SK-N-SH (cell line): Measurements from ENCODE around the gene E2F3. TPM values are rescaled to one million over a fixed set of nuclear protein-coding genes. Genes with fewer than 3 reads are reported as not detected.

Experiments
- CTCF ChIA-PET: fragments of 300-600, 350-600 bp; formaldehyde crosslinking; extraction: SDS; loops from one replicate; lab custom pipeline; 2021; lab: Yijun Ruan, JAX
- POLR2A ChIA-PET: fragments of 350-600 bp; sonication (Branson Sonifier 250); formaldehyde crosslinking; extraction: SDS; loops from one replicate; lab custom pipeline; 2020; ENCODE audit warnings: antibody characterized with exemption, inconsistent platforms; lab: Yijun Ruan, JAX
- DNase-seq: peaks from one replicate; pipeline ENCODE4 v3.0.0; 2012
- H2AFZ ChIP-seq: fragments of 200-600 bp; sonication (generic); 2 replicates; pipeline ENCODE4 v1.8.1; 2016; ENCODE audit warnings: antibody characterized with exemption, mild to moderate bottlenecking, low read depth
- H3F3A ChIP-seq: fragments of 200-600 bp; sonication (generic); replicated peaks from 2 replicates; pipeline ENCODE3; 2016; ENCODE audit warnings: antibody characterized with exemption, mild to moderate bottlenecking; ENCODE audit not compliant: insufficient read depth
- H3K27ac ChIP-seq, 2 experiments: fragments of 200-500 bp in 1 of 2; fragments of 200-600 bp in 1 of 2; sonication (Bioruptor generic) in 1 of 2; sonication (generic), shearing (Covaris generic) in 1 of 2; 2 replicates each; pipeline versions ENCODE4 v1.5.1 to v1.6.1; 2014 to 2016; ENCODE audit warnings: low read depth in 2 of 2, inconsistent platforms in 1 of 2, low read length in 1 of 2, mild to moderate bottlenecking in 1 of 2, mixed read lengths in 1 of 2
- H3K27me3 ChIP-seq: fragments of 200-600 bp; sonication (generic), shearing (Covaris generic); 2 replicates; pipeline ENCODE4 v1.6.1; 2016; ENCODE audit warnings: mixed run types; ENCODE audit not compliant: insufficient read depth
- H3K36me3 ChIP-seq, 2 experiments: fragments of 200-500 bp in 1 of 2; fragments of 200-600 bp in 1 of 2; sonication (Bioruptor generic) in 1 of 2; sonication (generic) in 1 of 2; replicated peaks in 1 of 2; 2 replicates each; pipeline versions ENCODE3 to v1.5.1; 2014 to 2016; ENCODE audit warnings: low read length in 1 of 2, mild to moderate bottlenecking in 1 of 2; ENCODE audit not compliant: insufficient read depth in 2 of 2, control insufficient read depth in 1 of 2
- H3K4me1 ChIP-seq, 2 experiments: fragments of 200-500 bp in 1 of 2; fragments of 200-600 bp in 1 of 2; sonication (Bioruptor generic) in 1 of 2; sonication (generic), shearing (Covaris generic) in 1 of 2; 2 replicates each; pipeline versions ENCODE4 v1.5.1 to v1.6.1; 2014 to 2016; ENCODE audit warnings: low read depth in 1 of 2, low read length in 1 of 2, mixed run types in 1 of 2; ENCODE audit not compliant: insufficient read depth in 2 of 2, control insufficient read depth in 1 of 2
- H3K4me2 ChIP-seq: fragments of 200-600 bp; sonication (generic), shearing (Covaris generic); 2 replicates; pipeline ENCODE4 v1.6.1; 2017; ENCODE audit warnings: mixed run types
- H3K4me3 ChIP-seq, 2 experiments: fragments of 200-500 bp in 1 of 2; fragments of 200-600 bp in 1 of 2; sonication (Bioruptor generic) in 1 of 2; sonication (generic), shearing (Covaris generic) in 1 of 2; 2 replicates each; pipeline versions ENCODE4 v1.5.1 to v1.8.1; 2014 to 2016; ENCODE audit warnings: low read depth in 2 of 2, inconsistent platforms in 1 of 2, low read length in 1 of 2, mild to moderate bottlenecking in 1 of 2, mixed read lengths in 1 of 2, moderate library complexity in 1 of 2
- H3K79me2 ChIP-seq: fragments of 200-600 bp; sonication (generic); 2 replicates; pipeline ENCODE4 v1.8.1; 2017; ENCODE audit warnings: mild to moderate bottlenecking; ENCODE audit not compliant: insufficient read depth
- H3K9ac ChIP-seq: fragments of 200-600 bp; sonication (generic); 2 replicates; pipeline ENCODE4 v1.6.1; 2017; ENCODE audit warnings: mixed run types
- H3K9me2 ChIP-seq: fragments of 200-600 bp; sonication (generic); 2 replicates; pipeline ENCODE4 v1.6.1; 2017; ENCODE audit warnings: mixed run types
- H3K9me3 ChIP-seq: fragments of 200-600 bp; sonication (generic); 2 replicates; pipeline ENCODE4 v1.6.1; 2017; ENCODE audit warnings: mixed run types, mild to moderate bottlenecking, moderate library complexity
- H4K20me1 ChIP-seq: fragments of 200-600 bp; sonication (generic); 2 replicates; pipeline ENCODE4 v1.6.1; 2017; ENCODE audit warnings: mild to moderate bottlenecking, mixed run types; ENCODE audit not compliant: insufficient read depth
- EP300 ChIP-seq, 2 experiments: IDR thresholded peaks; 2 replicates each; pipeline versions ENCODE4 v1.4.0 to v1.6.1; 2012; ENCODE audit warnings: borderline replicate concordance in 1 of 2, low read depth in 1 of 2, low read length in 1 of 2
- EZH2phosphoT487 ChIP-seq: fragments of 200-600 bp; sonication (generic); IDR thresholded peaks from 2 replicates; pipeline ENCODE4 v1.6.1; 2017; ENCODE audit warnings: low read depth, mixed run types, mild to moderate bottlenecking, antibody characterized with exemption, moderate library complexity, borderline replicate concordance
- GABPA ChIP-seq: IDR thresholded peaks from 2 replicates; pipeline ENCODE4 v1.4.0; 2012; ENCODE audit warnings: low read depth, mild to moderate bottlenecking
- GATA2 ChIP-seq: sonication (generic); formaldehyde crosslinking; IDR thresholded peaks from 2 replicates; pipeline ENCODE4 v1.5.0; 2020; ENCODE audit warnings: mild to moderate bottlenecking, missing genetic modification reagents
- RAD21 ChIP-seq: IDR thresholded peaks from 2 replicates; pipeline ENCODE4 v1.6.1; 2012; ENCODE audit warnings: mild to moderate bottlenecking, low read length
- REST ChIP-seq: IDR thresholded peaks from 2 replicates; pipeline ENCODE4 v1.6.1; 2012; ENCODE audit warnings: mild to moderate bottlenecking, low read depth, low read length, moderate library complexity
- SIN3A ChIP-seq: IDR thresholded peaks from 2 replicates; pipeline ENCODE4 v1.6.1; 2012; ENCODE audit warnings: low read depth, mild to moderate bottlenecking, low read length, moderate library complexity, borderline replicate concordance
- SMC3 ChIP-seq: IDR thresholded peaks from 2 replicates; pipeline ENCODE4 v1.6.1; 2012; ENCODE audit warnings: low read depth, low read length, improper control_type of control experiment
- WGBS: methylation state at CpG from one replicate; pipeline ENCODE4 v1.1.6; 2017; ENCODE audit warnings: low lambda C conversion rate; 5-methylcytosine and 5-hydroxymethylcytosine counted together
- polyA plus RNA-seq, 3 experiments: library from polyadenylated mRNA; depleted of rRNA; stranded (reverse); fragments of >200 nt; gene quantifications; 2 replicates each; pipeline ENCODE4 v1.2.3, GENCODE V29; 2012
- TF ChIP-seq, protein P1 (sequence below): IDR thresholded peaks from 2 replicates; pipeline ENCODE4; 2012
- TF ChIP-seq, protein P2 (sequence below): IDR thresholded peaks from 2 replicates; pipeline ENCODE4 v1.4.0; 2012; ENCODE audit warnings: low read depth, borderline replicate concordance

E2F3 gene
- polyA plus RNA-seq, 1 of the 3 experiments (the other 2 are of a cell fraction), result 12.7 TPM

GRCh38 chr6:20417819-20418218, 16.1 kb downstream of the E2F3 start:
- Histone ChIP-seq H3K36me3 (peaks cover 13 to 18% of the 10 kb centered on the region in 2 experiments), H3K4me2 (no peak overlapping the region), H3F3A (no peaks in the 10 kb centered on the region), H2AFZ (no peak overlapping the region), H3K27ac (no peak overlapping the region; a peak in 1 of 4 replicates), H3K79me2 (peaks cover 99% of the 10 kb centered on the region)
- POLR2A ChIA-PET, result no interaction called here
- CTCF ChIA-PET, result interaction anchor here (1.2 to 1.5 kb wide), 2 partner anchors 13 to 18 kb away, joined by 3 to 9 read pairs; no protein-coding TSS in a partner anchor
- 84% methylated on average over 6 of the region's 6 CpGs for WGBS
- TF ChIP-seq GABPA (no peak), SIN3A (no peak), EZH2phosphoT487 (no peak), GATA2 (CRISPR knock-in tag) (no peak), EP300 (IDR thresholded peaks at IDR 0.05; ENCODE audit: borderline replicate concordance in 1 of 2, low read depth in 1 of 2, low read length in 1 of 2) (no peak), RAD21 (no peak), SMC3 (no peak), REST (no peak)
- TF ChIP-seq, protein P1, sequence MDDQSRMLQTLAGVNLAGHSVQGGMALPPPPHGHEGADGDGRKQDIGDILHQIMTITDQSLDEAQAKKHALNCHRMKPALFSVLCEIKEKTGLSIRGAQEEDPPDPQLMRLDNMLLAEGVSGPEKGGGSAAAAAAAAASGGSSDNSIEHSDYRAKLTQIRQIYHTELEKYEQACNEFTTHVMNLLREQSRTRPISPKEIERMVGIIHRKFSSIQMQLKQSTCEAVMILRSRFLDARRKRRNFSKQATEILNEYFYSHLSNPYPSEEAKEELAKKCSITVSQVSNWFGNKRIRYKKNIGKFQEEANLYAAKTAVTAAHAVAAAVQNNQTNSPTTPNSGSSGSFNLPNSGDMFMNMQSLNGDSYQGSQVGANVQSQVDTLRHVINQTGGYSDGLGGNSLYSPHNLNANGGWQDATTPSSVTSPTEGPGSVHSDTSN, result no peak
- TF ChIP-seq, protein P2, sequence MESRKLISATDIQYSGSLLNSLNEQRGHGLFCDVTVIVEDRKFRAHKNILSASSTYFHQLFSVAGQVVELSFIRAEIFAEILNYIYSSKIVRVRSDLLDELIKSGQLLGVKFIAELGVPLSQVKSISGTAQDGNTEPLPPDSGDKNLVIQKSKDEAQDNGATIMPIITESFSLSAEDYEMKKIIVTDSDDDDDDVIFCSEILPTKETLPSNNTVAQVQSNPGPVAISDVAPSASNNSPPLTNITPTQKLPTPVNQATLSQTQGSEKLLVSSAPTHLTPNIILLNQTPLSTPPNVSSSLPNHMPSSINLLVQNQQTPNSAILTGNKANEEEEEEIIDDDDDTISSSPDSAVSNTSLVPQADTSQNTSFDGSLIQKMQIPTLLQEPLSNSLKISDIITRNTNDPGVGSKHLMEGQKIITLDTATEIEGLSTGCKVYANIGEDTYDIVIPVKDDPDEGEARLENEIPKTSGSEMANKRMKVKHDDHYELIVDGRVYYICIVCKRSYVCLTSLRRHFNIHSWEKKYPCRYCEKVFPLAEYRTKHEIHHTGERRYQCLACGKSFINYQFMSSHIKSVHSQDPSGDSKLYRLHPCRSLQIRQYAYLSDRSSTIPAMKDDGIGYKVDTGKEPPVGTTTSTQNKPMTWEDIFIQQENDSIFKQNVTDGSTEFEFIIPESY, result no peak
- TF ChIP-seq, all 33 proteins: peak for 0
- no peak overlapping the region for H3K9ac ChIP-seq
- H4K20me1 ChIP-seq, result peaks cover 94% of the 10 kb centered on the region
- no peaks in the 10 kb centered on the region for H3K27me3 ChIP-seq
- H3K9me3 ChIP-seq, result no peaks in the 10 kb centered on the region
- H3K4me3 ChIP-seq, result no peak overlapping the region
- H3K4me1 ChIP-seq, result peaks cover 2 to 7% of the 10 kb centered on the region in 2 experiments; a peak in 2 of 4 replicates
- DNase-seq, result no peak
- no peaks in the 10 kb centered on the region for H3K9me2 ChIP-seq
